GM13977 (cell line): ENCODE results near the gene SNCA.

Source experiments
- DNase-seq: peaks from one replicate; pipeline ENCODE4 v3.0.0; 2012; ENCODE audit warnings: low spot score
- CTCF ChIP-seq: IDR thresholded peaks from 2 replicates; pipeline ENCODE4 v1.5.1; 2012; ENCODE audit warnings: mild to moderate bottlenecking, control low read depth; ENCODE audit not compliant: insufficient read depth; ENCODE audit errors: extremely low read depth, missing control alignments
- in situ Hi-C: fragments of 300-500 bp; cut with MboI; formaldehyde crosslinking; loops from one replicate; pipeline ENCODE4 v1.12.0; 2022; ENCODE audit warnings: low sequenced_read_pairs, low pct_unique_long_range_greater_than_20kb, mixed read lengths, inconsistent platforms; ENCODE audit not compliant: unreplicated experiment

SNCA gene

DNA sequence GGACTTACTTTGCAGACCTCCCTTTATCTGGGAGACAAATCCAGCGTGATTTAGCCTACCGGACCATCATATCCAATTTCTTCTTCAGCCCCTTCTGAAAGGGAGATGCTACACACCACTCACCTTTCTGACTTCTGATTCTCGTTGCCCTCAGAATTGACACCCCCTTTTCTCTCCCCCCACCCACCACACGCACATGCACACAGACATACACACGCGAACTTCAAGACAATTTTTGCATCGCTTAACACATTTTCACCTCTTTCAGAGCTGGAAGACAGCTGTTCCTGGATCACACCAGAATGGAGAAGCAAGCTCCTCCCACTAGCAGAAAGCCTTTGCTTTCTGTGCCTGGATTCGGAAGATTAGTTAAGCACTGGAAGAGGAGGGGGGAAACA lies 1.0 kb upstream of the SNCA start:
- DNase-seq: peak; percentile 16
- TF ChIP-seq CTCF: no peak
- in situ Hi-C loops: no loop called here

- in situ Hi-C loops: no loop called here
- DNase-seq: peak; percentile 51
- TF ChIP-seq CTCF: no peak
Observed at GRCh38 chr4:89837385-89837992, 528 bp upstream of the SNCA start.

GRCh38 chr4:89836031-89836745 lies 773 bp downstream of the SNCA start:
- no peak for TF ChIP-seq CTCF
- DNase-seq: peak; percentile 15
- in situ Hi-C loops: no loop called here

DNA sequence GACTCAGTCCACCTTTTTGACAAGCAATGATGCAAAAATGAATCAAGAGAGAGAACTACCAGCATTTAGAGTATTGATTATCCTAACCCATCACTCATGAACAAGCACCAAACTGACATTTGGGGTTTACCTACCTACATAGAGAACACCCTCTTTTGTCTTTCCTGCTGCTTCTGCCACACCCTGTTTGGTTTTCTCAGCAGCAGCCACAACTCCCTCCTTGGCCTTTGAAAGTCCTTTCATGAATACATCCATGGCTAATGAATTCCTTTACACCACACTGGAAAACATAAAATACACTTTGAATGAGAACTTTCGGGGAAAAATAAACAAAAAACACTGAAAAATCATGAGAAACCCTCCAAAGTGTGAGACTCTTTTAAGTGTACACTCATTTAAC lies 1.5 kb downstream of the SNCA start:
- DNase-seq: peak; percentile 20
- in situ Hi-C loops: no loop called here
- TF ChIP-seq CTCF: no peak

- DNase-seq: no peak
- in situ Hi-C loops: no loop called here
- TF ChIP-seq CTCF: no peak
Observed at GRCh38 chr4:89834486-89835209, 2.3 kb downstream of the SNCA start.

DNA sequence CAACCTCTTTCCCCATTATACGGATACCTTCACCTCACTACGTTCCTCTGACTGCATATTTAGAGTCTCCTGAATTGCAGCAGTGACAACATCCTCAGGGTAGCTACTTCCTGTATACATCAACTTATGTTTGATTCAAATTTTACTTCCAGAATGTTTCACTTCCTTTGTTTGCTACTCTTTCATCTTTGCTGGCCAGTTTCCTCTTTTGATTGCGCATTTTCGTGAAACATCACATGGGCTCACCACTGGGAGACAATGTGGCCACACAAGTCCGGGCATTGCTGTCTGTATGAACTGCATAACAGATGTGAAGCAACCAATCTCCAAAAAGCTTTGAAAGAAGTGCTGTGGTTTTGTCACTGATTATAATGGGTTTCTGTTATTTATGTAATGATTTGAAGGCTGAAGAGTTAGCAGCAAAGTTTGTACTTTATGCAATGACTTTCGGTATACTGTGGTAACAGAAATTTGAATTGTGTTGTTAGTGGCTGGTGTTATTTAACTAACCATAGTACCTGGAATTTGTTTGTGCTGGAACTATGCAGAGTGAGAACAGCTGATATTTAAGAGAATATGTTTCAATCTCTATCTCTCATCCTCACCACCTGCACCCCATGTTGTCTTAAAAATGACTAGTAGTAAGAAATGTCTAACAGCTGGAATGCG lies 7.4 kb downstream of the SNCA start:
- TF ChIP-seq CTCF: peak; percentile 9
- in situ Hi-C loops: no loop called here
- DNase-seq: peak; percentile 44
